ENCODE measurements around the gene NPNT.
"Not testable (repeated sequence)": the region's sequence is repeated elsewhere in the genome, so short reads cannot be mapped to it uniquely, and the experiment has no call there.

The NPNT gene, protein sequence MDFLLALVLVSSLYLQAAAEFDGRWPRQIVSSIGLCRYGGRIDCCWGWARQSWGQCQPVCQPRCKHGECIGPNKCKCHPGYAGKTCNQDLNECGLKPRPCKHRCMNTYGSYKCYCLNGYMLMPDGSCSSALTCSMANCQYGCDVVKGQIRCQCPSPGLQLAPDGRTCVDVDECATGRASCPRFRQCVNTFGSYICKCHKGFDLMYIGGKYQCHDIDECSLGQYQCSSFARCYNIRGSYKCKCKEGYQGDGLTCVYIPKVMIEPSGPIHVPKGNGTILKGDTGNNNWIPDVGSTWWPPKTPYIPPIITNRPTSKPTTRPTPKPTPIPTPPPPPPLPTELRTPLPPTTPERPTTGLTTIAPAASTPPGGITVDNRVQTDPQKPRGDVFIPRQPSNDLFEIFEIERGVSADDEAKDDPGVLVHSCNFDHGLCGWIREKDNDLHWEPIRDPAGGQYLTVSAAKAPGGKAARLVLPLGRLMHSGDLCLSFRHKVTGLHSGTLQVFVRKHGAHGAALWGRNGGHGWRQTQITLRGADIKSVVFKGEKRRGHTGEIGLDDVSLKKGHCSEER

DNA sequence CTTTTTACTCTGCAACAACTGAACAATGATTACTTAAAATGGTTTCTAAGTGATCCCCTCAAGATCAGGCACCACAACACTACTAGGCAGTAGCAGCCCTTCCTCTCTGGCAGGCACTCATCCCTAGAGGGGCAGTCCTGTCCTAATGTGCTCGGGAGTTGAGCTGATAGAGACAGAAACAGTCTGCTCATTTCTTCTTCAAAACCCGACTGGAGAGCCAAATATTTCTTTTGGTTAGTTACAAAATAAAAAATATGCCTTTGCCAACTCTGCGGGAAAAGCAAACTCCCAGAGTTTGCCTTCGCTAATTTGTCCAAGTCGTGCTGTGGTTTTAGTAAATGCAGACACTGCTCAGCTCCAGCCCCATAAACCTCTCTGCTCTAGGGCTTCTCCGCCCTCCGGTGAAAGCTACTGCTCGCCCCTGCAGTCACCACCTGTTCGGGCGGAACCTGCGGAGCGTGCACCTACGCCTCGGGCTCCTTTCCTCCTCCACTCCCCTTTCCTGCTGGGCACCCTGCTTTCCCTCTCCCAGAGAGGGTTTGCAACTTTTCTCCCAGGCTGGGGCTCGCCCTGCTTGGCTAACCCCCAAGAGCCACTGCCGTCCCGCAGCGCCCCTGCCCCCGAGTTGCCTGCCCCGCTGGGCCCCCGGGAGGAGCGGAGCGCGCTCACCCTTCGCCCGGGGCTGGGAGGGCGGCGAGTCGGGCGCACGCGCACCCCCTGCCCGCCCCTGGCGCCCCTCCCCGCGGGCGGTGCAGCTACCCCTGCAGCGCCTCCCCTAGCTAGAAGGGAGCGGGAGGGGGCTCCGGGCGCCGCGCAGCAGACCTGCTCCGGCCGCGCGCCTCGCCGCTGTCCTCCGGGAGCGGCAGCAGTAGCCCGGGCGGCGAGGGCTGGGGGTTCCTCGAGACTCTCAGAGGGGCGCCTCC lies at the start of gene NPNT:
NPNT (plus strand) TSS at position 812 of the 923 bp plus-strand sequence. CDS start 182 bp downstream, outside the sequence.
- no peak for DNase-seq

DNA sequence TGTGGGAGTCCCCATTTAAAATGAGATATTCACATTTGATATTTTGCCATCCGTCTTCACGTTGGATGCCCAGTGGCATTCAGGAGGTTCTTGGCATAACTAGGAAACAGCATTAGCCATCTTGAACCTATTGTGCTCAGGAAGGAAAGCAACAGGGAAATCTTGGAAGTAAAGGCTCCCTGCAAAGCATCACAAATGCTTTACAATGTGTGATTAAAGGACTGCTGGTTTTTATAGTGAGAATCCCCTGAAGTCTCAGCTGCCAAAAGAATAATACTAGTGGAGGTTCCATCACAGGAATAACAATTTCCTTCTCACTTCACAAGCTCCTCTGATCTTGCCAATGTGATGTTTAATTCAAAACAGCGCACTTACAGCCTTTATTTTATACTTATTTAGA lies 49.7 kb upstream of the NPNT start:
- no peak for DNase-seq

DNA sequence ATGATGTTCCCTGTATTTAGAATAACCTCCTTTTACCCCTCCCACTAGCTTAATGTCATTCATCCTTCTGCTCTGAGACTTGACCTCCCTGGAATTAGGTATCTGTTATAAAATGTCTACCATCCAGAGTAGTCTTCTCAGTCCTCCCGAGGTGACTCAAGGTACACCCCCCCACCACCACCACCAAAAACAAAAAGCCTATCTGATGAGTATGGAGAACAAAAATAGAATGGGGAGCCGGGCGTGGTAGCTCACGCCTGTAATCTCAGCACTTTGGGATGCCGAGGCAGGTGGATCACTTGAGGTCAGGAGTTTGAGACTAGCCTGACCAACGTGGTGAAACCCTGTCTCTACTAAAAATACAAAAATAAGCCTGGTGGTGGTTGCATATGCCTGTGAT lies 46.9 kb upstream of the NPNT start:
- DNase-seq = not testable (repeated sequence)

DNA sequence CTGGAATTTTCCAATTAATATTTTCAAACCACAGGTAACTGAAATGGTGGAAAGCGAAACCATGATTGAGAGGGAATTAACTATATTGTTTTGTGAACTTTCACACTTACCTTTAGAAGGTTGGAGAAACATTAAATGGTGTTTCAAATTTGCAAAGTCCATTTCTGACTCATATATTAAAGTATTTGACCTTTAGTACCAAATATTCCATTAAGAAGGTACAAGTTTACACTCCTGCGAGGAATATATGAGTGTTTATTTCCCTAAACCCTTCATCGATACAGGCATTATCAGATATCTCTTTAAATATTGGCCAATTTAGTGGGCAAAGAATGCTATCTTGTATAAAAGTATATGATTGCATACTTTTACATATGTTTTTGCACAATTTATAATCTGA lies 44.1 kb upstream of the NPNT start:
- no peak for DNase-seq

DNA sequence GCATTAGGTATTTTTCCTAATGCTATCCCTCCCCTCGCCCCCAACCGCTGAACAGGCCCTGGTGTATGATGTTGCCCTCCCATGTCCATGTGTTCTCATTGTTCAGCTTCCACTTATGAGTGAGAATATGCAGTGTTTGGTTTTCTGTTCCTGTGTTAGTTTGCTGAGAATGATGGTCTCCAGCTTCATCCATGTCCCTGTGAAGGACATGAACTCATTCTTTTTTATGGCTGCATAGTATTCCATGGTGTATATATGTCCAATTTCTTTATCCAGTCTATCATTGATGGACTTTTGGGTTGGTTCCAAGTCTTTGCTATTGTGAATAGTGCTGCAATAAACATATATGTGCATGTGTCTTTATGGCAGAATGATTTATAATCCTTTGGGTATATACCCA lies 43.0 kb upstream of the NPNT start:
- not testable (repeated sequence) for DNase-seq

DNA sequence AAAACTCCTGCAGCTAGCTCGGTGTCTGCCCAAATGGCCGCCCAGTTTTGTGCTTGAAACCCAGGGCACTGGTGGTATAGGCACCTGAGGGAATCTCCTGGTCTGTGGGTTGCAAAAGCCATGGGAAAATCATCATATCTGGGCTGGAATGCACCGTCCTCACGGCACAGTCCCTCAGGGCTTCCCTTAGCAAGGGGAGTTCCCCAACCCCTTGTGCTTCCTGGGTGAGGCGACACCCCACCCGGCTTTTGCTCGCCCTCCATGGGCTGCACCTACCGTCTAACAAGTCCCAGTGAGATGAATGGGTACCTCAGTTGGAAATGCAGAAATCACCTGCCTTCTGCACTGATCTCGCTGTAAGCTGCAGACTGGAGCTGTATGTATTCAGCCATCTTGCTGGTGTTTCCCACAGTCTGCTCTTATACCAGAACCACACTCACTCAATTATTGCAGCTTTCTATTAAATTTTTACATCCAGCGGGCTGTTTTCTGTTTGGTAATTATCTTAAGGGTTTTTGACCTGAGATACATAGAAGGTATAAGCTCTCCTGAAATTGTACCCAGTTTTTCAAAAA lies 36.7 kb upstream of the NPNT start:
- no peak for DNase-seq

DNA sequence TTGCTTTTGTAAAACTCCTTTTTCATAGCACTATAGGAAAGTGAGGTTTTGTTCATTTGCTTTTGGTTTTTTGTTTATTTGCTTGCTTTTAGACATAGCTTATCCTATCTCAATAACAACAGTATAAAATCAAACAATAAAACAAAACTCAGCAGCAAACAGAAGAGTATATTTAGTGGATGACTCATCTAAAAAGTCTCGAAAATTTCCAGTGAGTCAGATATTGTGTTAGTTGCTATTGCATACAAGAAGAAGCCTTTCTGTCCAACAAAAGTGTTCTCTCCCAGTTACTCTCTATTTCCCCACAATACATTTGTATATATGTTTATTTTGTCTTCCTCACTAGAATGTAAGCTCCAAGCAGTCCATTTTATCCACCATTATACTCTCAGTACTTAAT lies 36.0 kb upstream of the NPNT start:
- DNase-seq = no peak

DNA sequence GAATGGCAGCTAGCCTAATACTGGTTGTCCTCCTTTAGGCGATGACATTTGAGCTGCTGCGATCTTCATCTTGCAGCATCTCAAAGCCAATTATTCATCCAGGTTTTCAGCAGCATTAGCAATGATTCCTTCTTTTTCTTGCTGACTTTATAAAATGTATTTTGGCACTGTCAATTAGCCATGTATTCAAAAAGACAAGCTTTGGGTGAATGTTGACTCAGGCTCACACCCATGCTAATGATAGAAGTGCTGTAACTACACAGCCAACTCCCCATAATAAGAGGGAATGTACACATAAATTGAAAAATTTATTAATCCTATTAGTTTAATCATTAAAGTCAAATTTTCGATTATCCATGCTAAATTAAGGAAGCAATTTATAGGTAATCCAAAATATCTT lies 24.3 kb upstream of the NPNT start:
- no peak for DNase-seq

DNA sequence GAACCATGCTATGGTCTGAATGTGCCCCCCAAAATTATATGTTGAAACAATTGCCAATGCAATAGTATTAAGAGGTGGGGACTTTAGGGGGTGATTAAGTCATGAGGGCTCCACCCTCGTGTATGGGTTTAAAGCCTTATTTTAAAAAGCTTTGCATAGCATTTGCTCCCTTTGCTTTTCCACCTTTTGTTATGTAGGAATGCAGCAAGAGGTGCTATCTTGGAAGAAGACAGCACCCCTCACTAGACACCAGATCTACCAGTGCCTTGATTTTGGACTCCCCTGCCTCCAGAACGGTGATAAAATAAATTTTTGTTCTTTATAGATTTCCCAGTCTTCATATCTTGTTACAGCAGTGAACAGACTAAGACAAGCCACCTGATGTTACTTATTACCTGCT lies 23.3 kb upstream of the NPNT start:
- DNase-seq = no peak

DNA sequence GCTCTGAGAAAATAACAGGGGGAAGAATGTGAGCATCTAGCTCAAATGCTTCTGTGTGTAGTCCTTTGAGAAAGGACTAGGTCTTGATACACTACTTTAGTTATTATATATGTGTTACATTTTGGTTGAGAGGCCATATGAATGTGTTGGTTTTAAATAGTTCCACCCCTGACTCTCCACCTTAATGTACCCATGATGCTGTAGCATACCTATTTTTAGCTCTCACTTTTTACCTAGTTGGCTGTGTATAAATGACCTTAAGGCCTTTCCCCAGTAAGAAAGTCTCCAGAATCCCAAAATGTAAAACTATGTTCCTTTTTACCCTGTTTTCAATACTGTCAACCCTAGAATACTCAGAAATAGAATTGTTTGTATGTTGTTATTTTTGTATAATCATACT lies 20.0 kb upstream of the NPNT start:
- no peak for DNase-seq

DNA sequence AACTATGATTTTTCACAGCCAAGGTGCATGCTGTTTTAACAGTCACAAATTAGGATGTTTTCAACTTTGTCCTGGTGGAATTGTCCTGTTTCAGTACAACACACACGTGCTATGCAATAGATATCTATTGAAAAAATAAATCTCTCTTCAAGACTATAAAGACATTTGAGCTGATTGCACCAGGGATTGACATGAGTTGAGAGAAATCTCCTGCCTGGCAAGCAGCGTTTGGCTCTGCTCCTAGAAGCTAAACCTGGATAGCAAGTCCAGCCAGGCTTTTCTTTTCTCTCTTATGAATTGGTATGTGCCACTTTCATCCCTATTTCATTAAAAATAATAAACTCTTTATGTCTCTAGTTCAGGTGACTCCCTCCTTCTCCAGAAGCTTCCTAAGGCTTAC lies 16.6 kb upstream of the NPNT start:
- DNase-seq = no peak

DNA sequence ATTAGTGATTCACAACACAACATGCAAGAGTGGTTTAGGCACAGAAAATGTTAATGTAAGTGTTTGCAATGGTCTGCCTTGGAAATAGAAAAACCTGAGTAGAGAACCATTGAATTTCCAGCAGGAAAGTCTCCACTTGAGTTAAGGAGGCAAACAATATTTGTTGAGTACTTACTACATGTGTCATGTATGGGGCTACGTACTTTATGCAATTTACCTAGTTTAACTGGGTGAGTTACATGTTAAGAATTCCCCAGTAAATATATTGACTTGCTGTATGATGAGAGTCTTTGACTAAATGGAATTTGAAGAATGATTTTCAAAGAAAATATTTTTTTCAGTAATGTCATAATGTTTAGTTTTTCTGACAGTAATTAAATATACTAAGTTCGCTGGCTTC lies 7.8 kb upstream of the NPNT start:
- no peak for DNase-seq

DNA sequence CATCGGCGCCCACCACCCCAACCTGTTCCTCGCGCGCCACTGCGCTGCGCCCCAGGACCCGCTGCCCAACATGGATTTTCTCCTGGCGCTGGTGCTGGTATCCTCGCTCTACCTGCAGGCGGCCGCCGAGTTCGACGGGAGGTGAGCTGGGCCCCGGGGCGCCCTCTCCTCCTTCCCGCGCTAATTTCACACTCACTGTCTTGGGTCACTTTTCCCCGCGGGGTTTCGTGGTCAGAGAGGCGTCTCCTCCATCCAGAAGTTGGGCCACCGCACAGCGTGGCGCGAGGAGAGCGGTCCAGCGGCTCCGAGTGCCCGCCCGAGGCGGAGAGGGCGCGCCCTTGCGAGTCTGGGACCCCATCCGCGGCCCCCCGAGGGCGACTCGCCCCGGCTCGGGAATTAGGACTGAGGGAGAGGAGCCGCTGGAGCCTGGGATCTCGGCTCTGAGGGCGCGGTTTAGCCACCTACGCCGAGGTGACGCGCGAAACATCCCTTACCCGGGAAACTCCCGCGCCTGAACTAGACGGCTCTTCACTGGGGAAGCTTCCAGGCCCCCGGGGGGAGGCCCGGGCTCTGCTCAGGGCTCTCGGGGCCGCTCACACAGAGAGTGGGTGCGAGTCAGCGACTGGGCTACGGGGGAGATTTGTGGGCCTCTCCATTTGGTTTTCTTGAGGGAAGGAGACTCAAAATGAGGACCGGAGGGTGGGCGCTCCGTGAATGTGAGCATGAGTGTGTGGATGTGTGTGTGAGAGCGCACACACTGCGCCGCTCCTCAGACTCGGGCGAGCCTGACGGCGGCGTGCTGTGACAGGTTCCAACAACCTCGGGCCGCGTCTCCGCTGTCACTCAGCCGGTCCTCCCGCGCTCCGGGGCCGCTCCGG lies 551 bp downstream of the NPNT start:
- no peak for DNase-seq

DNA sequence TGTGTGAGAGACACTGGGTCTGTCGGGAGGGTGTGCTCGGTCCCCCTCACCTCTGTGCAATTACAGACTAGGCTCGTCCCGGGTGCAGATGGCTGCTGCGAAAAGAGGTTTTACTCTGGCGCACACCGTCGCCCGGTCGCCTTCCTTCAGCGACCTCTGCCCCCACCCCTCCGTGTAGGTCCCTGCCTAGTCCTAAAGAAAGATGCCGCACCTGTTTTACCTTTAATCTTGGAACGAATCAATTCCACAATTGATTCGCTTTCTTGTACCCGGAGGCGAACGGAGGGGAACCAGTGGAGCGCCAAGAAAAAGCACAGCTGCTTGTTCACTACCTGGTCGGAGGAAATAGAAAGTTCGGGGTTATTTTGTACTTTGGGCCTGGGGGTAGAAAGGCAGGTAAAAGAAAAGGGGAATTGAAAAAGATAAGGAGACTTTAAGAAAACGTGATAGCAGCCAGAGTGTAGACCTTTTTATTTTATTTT lies 1.2 kb downstream of the NPNT start:
- no peak for DNase-seq

DNA sequence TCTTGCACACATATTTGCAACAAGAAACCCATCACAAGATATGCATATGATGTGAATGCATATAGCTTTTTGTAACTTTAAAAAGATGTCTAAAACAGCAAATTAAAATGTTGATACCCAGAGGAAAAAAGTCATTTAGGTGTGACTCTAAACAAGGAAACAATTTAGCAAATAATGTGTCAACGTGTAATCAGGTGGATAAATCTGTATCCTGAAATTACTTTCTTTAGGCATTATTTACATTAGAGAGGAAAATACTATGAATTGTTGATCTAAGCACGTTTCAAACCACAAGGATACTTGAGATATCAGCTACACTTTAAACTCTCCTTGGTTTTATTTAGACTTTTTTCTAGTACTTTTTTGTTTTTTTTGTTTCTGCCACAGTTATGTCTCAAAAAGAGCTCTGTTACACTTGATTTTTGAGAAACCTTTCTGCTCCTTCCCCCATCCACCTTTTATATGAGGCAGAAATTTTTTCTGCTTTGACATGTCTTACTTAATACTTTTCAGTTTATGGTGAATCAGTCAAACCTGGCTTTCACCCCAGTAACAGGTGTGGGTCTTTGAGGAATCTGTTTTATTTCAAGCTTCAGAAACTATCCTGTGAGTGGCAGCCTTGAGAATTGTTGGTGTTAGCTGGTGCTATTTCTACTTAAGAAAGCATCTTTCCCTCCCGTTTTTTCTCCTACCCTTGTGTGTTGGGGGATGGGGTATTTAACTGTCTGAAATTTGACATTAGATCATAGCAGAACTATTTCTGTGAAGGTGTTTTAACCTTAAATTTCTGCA lies 1.9 kb downstream of the NPNT start:
- no peak for DNase-seq

DNA sequence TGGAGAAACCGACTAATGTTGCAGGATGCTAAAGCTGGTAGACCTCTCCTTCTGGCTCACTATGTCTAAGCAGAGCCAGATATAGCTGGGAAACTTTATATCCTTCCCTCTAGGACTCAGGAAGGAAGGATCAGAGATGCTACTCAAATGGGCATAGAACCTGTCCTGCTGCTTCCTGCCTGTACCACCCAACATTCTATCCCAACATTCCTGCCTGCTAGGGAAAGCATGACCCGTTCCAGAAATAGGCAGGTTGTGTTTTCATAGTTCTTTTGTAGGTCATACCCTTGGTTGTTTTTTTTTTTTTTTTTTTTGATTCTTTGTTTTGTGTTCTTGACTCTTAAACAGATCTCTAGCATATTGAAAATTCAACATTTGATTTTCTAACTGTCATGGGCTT lies 5.3 kb downstream of the NPNT start:
- DNase-seq = no peak

DNA sequence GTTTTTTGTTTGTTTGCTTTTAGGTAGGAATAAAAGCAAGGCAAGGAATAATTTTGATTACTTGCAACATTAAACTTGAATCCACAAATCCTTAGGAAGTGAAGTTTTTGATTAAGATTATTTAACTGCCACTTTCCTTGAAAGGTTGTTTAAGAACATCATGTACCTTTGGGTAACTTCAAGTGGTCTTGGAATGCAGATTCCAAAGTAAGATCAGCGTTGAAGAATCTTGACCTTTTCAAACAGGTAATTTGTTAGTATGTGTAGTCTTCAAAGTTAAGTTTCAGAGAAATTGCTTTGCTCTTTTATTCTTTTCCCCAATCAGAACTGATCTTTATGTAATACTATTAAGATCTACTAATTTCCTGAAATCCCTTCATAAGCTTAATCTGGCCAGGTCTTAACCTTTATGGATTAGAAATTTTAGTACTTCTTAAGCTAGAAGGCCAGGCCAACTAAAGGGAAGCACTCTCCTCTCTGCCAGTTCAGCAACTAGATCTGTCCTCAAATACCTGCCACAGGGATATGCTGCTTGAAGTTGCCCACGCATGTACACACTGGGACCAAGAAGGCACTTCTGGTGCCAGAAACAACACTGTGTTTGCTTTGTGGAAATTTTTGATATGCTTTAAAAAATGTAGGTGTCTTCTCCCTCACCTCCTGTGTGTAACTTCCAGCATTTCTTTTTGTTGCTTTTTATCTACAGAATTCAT lies 7.4 kb downstream of the NPNT start:
- DNase-seq = no peak

DNA sequence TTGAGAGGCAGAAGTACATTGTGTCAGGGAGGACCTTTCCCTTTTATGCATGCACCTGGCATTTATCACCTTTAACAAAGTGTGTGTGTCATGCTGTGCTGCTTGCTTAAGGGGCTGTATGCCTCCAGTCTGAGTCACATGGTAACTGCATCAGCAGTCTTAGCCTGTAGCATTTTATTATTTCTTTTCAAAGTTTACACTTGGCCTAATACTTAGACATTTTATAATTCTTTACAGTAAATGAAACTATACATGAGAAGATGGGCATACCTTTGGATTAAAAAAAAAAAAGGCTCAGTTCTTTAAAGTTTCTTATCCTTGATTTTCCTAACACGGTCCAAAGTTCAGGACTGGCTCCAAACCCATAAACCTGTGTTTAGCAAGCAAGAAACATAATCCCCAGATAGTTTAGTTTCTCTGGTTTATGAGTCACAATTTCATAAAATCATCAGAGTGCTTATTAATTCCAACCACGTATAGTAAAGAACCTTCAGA lies 14.6 kb downstream of the NPNT start:
- no peak for DNase-seq

DNA sequence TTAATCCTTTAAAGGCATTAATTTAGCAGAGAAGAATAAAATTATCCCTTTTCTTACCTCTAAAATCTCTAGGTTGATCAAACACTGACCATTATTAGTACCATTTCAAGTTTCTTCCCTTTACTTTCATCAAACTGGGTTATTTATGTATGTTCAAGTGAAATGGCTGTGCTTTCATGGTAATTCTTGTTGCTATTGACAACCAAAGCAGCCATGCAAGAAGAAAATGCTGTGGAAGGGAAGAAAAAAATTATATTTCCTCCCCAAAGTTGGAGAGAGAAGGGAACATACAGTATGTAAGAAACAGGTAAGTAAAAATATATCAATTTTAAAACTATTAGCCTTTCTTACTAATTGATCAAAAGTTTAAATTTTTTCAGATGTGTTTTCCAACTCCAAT lies 16.2 kb downstream of the NPNT start:
- no peak for DNase-seq

DNA sequence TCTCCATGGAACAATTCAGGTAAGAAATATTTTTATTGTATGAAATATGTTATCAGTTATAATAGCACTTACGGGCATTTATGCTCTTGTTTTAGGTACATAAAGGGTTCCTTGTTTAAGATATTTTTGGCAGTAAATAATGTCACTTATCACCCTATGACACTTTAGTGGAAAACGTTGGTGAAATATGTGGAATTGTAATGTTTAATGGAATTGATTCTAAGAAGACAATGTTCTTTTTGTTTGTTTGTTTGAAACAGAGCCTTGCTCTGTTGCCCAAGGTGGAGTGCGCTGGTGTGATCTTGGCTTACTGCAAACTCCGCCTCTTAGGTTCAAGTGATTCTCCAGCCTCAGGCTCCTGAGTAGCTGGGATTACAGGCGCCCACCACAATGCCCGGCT lies 17.4 kb downstream of the NPNT start:
- no peak for DNase-seq
